Neuronal stem cell (in vitro differentiated cells): ENCODE data around the gene VEPH1.

Source experiments
- DNase-seq: peaks from one replicate; pipeline ENCODE4 v3.0.0-alpha.2; 2013; ENCODE audit warnings: low spot score
- H2AFZ ChIP-seq: one replicate; pipeline ENCODE4 v1.6.1; 2013; ENCODE audit warnings: mild to moderate bottlenecking, low read length, inconsistent platforms
- H2AK5ac ChIP-seq: 2 replicates; pipeline ENCODE4 v1.6.1; 2013; ENCODE audit warnings: low read depth, mild to moderate bottlenecking, inconsistent platforms, low read length, moderate library complexity, mixed read lengths
- H2BK120ac ChIP-seq: 2 replicates; pipeline ENCODE4 v1.6.1; 2013; ENCODE audit warnings: low read depth, mild to moderate bottlenecking, inconsistent platforms, low read length, moderate library complexity, mixed read lengths
- H2BK12ac ChIP-seq: one replicate; pipeline ENCODE4 v1.6.1; 2013; ENCODE audit warnings: low read length, inconsistent platforms
- H2BK15ac ChIP-seq: 2 replicates; pipeline ENCODE4 v1.6.1; 2013; ENCODE audit warnings: mild to moderate bottlenecking, low read length, inconsistent platforms, mixed read lengths
- H2BK5ac ChIP-seq: one replicate; pipeline ENCODE4 v1.6.1; 2013; ENCODE audit warnings: inconsistent platforms, mild to moderate bottlenecking, low read length, moderate library complexity
- H3K14ac ChIP-seq: one replicate; pipeline ENCODE4 v1.6.1; 2013; ENCODE audit warnings: low read length, inconsistent platforms
- H3K18ac ChIP-seq: 2 replicates; pipeline ENCODE4 v1.6.1; 2013; ENCODE audit warnings: low read length, inconsistent platforms
- H3K23ac ChIP-seq: 2 replicates; pipeline ENCODE4 v1.6.1; 2013; ENCODE audit warnings: low read depth, mild to moderate bottlenecking, mixed read lengths, low read length, inconsistent platforms; ENCODE audit not compliant: poor library complexity
- H3K27ac ChIP-seq: replicated peaks from 3 replicates; pipeline ENCODE4 v1.5.1; 2013; ENCODE audit warnings: low read length, inconsistent platforms
- H3K27me3 ChIP-seq, 3 experiments: 2 replicates each; pipeline ENCODE4 v1.6.1; 2013; ENCODE audit warnings: low read length in 3 of 3, mild to moderate bottlenecking in 2 of 3, inconsistent platforms in 1 of 3, low read depth in 1 of 3, mixed read lengths in 1 of 3, moderate library complexity in 1 of 3; ENCODE audit not compliant: control insufficient read depth in 3 of 3, insufficient read depth in 3 of 3
- H3K36me3 ChIP-seq, 2 donors: replicated peaks in 1 of 2; 2 replicates each; pipeline ENCODE4 v1.6.1; 2013; ENCODE audit warnings: low read length in 2 of 2; ENCODE audit not compliant: control insufficient read depth in 2 of 2, insufficient read depth in 2 of 2
- H3K4ac ChIP-seq: 2 replicates; pipeline ENCODE4 v1.6.1; 2013; ENCODE audit warnings: inconsistent platforms, mild to moderate bottlenecking, low read length, moderate library complexity
- H3K4me1 ChIP-seq, 2 donors: 1 replicate in 1 of 2; 2 replicates in 1 of 2; pipeline ENCODE4 v1.6.1; 2013; ENCODE audit warnings: low read length in 2 of 2, low read depth in 1 of 2; ENCODE audit not compliant: control insufficient read depth in 2 of 2, insufficient read depth in 1 of 2
- H3K4me2 ChIP-seq: one replicate; pipeline ENCODE4 v1.6.1; 2013; ENCODE audit warnings: mild to moderate bottlenecking, low read length, inconsistent platforms; ENCODE audit not compliant: insufficient read depth, poor library complexity, severe bottlenecking
- H3K4me3 ChIP-seq, 2 donors: 2 replicates each; pipeline ENCODE4 v1.5.1; 2013; ENCODE audit warnings: low read length in 2 of 2, mild to moderate bottlenecking in 2 of 2, inconsistent platforms in 1 of 2, moderate library complexity in 1 of 2
- H3K79me1 ChIP-seq: one replicate; pipeline ENCODE4 v1.6.1; 2013; ENCODE audit warnings: low read depth, mild to moderate bottlenecking, inconsistent platforms, low read length, moderate library complexity
- H3K9ac ChIP-seq: one replicate; pipeline ENCODE4 v1.6.1; 2013; ENCODE audit warnings: mild to moderate bottlenecking, low read depth, low read length, inconsistent platforms; ENCODE audit not compliant: poor library complexity
- H3K9me3 ChIP-seq, 2 donors: replicated peaks in 1 of 2; 2 replicates each; pipeline versions ENCODE3 to v1.6.1; 2013; ENCODE audit warnings: low read length in 2 of 2, mild to moderate bottlenecking in 2 of 2, inconsistent platforms in 1 of 2, low read depth in 1 of 2, mixed read lengths in 1 of 2, moderate library complexity in 1 of 2; ENCODE audit not compliant: control insufficient read depth in 2 of 2, insufficient read depth in 1 of 2
- H4K8ac ChIP-seq: one replicate; pipeline ENCODE4 v1.6.1; 2013; ENCODE audit warnings: low read depth, mild to moderate bottlenecking, inconsistent platforms, low read length, moderate library complexity
- H4K91ac ChIP-seq: one replicate; pipeline ENCODE4 v1.6.1; 2013; ENCODE audit warnings: low read length, low read depth, mild to moderate bottlenecking, inconsistent platforms; ENCODE audit not compliant: poor library complexity
- WGBS, 2 donors: extraction: QIAGEN DNeasy Blood & Tissue Kit; methylation state at CpG; one replicate each; pipeline ENCODE4 v1.1.7; 2013; ENCODE audit warnings: missing lambda C conversion rate in 2 of 2, mixed read lengths in 1 of 2; ENCODE audit not compliant: insufficient read length in 2 of 2, insufficient replicate concordance in 1 of 2; ENCODE audit errors: extremely low coverage in 2 of 2; 5-methylcytosine and 5-hydroxymethylcytosine counted together

The VEPH1 gene

DNA sequence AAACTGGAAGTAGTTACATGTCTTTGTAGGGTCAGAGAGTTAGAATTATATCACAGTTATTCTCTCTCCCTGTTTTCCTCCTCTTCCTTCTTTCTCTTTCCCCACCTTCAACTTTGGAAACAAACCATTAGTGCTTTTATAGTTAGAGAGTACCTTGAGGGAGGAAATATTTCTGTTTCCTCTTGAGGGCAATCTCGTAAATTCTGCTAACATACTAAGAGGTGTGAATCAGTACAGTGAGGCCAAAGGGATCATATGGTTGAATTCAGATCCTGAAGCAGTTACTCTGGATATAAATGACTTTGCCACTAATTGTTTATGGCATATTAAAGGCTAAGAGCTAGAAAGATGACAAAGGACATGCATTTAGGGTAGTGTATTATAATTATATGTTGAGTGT lies 283.0 kb downstream of the VEPH1 start:
- no peak overlapping the region for H3K14ac ChIP-seq
- no CpG with 5 or more reads among the region's 1 CpG for WGBS, 2 donors
- H3K4me1 ChIP-seq, result no peaks in the 10 kb centered on the region
- H3K36me3 ChIP-seq, result no peaks in the 10 kb centered on the region
- no peak overlapping the region for H2AK5ac ChIP-seq
- no peak overlapping the region for H3K4me2 ChIP-seq
- H2AFZ ChIP-seq, result no peak overlapping the region
- no peak overlapping the region for H4K91ac ChIP-seq
- H2BK120ac ChIP-seq, result no peak overlapping the region
- H3K27ac ChIP-seq, result no peak overlapping the region
- DNase-seq, result no peak
- no peak overlapping the region for H2BK5ac ChIP-seq
- no peak overlapping the region for H2BK12ac ChIP-seq
- H3K9ac ChIP-seq, result no peak overlapping the region
- H3K23ac ChIP-seq, result no peak overlapping the region
- no peak overlapping the region for H3K4me3 ChIP-seq
- no peaks in the 10 kb centered on the region for H3K27me3 ChIP-seq
- H3K4ac ChIP-seq, result no peak overlapping the region
- H3K79me1 ChIP-seq, result no peaks in the 10 kb centered on the region
- H4K8ac ChIP-seq, result no peak overlapping the region
- H3K18ac ChIP-seq, result no peak overlapping the region
- no peaks in the 10 kb centered on the region for H3K9me3 ChIP-seq
- H2BK15ac ChIP-seq, result no peak overlapping the region

DNA sequence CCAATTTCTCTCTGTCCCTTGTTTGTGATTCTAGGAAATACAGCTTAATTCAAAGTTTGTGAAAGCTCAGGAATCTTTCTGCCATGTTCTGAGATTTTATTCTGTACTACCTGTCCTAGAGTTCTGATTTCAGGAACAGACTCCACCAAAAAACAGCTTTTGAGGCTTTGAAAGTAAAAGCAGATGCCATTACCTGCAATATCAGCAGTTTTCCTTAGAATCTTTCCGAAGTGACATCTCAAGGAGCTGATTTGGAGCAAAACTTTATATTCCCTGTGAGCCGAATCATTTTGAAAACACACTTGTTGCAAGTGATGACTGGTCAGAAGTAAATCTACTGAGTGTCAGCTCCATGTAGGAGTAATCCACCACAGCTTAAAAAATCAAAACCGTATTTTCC lies 284.0 kb downstream of the VEPH1 start:
- Histone ChIP-seq H3K9me3 (no peaks in the 10 kb centered on the region), H3K14ac (no peak overlapping the region), H3K27me3 (no peaks in the 10 kb centered on the region), H3K27ac (no peak overlapping the region), H4K91ac (no peak overlapping the region), H3K9ac (no peak overlapping the region), H3K4me3 (no peak overlapping the region), H2AK5ac (no peak overlapping the region), H2BK12ac (no peak overlapping the region), H3K36me3 (no peaks in the 10 kb centered on the region), H3K4ac (no peak overlapping the region), H3K79me1 (no peaks in the 10 kb centered on the region), H4K8ac (no peak overlapping the region), H2BK120ac (no peak overlapping the region), H2BK15ac (no peak overlapping the region), H3K4me2 (no peak overlapping the region), H3K4me1 (no peaks in the 10 kb centered on the region), H2BK5ac (no peak overlapping the region), H3K18ac (no peak overlapping the region), H2AFZ (peak overlapping the region; percentile 49), H3K23ac (no peak overlapping the region)
- DNase-seq, result no peak
- WGBS, 2 donors, result no CpG with 5 or more reads among the region's 3 CpGs
